GM10266 (cell line): ENCODE results near the gene ERC2.

Source experiments
- DNase-seq: peaks from one replicate; pipeline ENCODE4 v3.0.0; 2012; ENCODE audit errors: extremely low spot score
- TF ChIP-seq, protein P1 (sequence below): IDR thresholded peaks from 2 replicates; pipeline ENCODE4 v1.5.1; 2012; ENCODE audit warnings: mild to moderate bottlenecking, low read depth; ENCODE audit not compliant: control insufficient read depth, insufficient read depth; ENCODE audit errors: missing control alignments

Gene ERC2

DNA sequence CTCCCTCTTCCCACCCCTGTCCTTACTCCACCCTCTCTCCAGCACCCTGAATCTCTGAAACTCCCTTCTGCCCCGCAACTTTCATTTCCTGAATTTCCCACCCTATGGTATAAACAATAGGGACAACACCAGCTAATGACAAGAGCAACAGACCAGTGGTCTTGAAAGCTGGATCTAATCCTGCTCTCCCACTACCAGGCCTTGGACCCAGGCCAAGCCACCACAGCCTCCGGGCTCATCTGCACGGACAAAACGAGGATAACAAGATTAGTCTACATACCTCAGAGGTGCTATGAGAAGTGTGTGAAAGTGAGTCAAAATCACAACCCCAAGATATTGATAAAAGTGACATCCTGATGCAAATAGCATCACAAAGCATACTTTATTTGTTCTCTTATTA is 128.6 kb downstream of the ERC2 start:
- TF ChIP-seq, protein P1, sequence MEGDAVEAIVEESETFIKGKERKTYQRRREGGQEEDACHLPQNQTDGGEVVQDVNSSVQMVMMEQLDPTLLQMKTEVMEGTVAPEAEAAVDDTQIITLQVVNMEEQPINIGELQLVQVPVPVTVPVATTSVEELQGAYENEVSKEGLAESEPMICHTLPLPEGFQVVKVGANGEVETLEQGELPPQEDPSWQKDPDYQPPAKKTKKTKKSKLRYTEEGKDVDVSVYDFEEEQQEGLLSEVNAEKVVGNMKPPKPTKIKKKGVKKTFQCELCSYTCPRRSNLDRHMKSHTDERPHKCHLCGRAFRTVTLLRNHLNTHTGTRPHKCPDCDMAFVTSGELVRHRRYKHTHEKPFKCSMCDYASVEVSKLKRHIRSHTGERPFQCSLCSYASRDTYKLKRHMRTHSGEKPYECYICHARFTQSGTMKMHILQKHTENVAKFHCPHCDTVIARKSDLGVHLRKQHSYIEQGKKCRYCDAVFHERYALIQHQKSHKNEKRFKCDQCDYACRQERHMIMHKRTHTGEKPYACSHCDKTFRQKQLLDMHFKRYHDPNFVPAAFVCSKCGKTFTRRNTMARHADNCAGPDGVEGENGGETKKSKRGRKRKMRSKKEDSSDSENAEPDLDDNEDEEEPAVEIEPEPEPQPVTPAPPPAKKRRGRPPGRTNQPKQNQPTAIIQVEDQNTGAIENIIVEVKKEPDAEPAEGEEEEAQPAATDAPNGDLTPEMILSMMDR = no peak
- DNase-seq = no peak

DNA sequence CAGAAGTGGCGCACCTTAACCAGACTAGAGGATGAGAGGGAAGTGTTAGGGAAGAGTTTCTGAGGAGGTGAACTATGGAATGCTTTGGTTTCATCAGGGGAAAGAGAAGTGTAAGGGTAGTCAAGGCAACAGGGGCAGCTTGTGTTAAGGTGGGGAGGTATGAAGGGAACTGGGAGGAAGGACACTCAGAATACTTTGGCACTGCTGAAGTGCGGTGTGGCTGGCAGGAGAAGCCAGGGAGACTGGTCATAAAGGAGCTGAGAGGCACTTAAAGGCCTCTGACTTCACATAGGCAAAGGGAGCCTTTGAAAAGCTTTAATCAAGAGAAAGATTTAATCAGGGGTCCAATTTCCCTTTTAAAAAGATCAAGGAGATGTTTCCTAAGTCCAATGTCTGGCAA is 129.0 kb downstream of the ERC2 start:
- TF ChIP-seq, protein P1 = no peak
- no peak for DNase-seq

DNA sequence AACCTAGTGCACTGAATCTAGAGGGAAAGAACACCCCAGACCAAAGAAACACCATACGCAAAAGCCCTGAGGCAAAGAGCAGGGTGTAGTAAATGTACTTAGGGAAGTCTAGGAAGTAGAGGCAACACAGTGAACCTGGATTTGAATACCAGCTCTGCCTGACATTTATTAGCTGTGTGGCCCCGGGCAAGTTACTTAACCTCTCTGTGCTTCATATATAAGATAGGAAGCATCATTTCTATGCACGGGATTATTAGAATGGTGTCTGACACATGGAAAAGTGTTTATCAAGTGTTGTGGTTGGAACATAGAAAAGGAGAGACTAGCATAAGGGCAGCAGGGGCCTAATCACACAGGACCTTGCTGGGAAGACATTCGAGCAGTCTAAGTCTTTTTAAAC is 132.2 kb downstream of the ERC2 start:
- no peak for DNase-seq
- TF ChIP-seq, protein P1 = no peak

DNA sequence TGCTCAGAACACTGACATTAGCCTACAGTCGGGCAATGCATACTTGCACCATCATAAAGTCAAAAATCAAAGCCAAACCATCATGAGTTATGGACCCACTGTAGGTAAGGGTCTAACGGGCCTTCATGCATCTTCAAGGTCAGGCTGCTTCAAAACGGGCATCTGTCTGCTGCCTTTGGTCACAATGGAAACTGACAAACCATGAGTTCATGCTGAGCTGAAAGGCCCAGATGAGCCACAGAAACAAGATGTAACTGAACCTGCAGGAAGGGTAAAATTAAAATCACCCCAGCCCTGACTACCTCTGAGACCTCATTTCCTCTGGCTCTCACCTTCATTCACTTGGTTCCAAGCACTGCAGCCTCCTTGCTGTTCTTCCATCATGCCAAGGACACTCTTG is 143.8 kb downstream of the ERC2 start:
- TF ChIP-seq, protein P1 = no peak
- DNase-seq = no peak

DNA sequence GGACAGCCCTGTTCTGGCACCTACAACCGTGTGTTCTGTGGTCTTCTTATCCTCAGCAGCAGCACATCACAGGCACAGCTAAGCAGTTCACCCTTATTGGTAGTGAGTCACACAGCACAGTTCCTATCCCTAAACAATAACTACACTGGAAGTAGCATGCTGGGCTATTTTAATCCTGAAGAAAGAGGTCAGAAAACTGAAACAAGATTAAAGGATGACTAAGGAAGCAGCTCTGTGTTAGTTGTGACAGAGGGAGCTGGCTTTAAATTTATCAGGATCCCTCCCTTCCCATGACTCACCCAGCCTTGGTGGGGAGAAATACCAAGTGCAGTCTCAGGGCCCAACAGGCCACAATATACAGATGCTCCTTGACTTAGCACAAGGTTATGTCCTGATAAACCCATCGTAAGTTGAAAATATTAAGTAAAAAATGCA is 144.3 kb downstream of the ERC2 start:
- TF ChIP-seq, protein P1 = no peak

DNA sequence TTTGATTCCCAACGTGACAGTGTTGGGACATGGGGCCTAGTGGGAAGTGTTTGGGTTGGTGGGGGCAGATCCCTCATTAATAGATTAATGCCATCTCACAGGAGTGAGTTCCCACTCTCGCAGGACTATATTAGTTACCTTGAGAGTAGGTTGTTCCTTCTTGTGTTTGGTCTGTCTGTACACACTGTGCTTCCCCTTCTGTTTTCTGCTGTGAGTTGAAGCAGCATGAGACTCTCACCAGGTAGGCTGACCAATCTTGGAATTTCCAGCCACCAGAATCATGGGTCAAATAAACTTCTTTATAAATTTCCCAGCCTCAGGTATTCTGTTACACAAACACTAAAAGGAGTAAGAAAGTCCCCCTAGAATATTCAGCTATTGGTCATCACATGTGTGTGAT is 145.4 kb downstream of the ERC2 start:
- no peak for DNase-seq
- TF ChIP-seq, protein P1 = no peak

More for the DNA sequence above, 144.3 kb downstream of the ERC2 start:
- no peak for DNase-seq

DNA sequence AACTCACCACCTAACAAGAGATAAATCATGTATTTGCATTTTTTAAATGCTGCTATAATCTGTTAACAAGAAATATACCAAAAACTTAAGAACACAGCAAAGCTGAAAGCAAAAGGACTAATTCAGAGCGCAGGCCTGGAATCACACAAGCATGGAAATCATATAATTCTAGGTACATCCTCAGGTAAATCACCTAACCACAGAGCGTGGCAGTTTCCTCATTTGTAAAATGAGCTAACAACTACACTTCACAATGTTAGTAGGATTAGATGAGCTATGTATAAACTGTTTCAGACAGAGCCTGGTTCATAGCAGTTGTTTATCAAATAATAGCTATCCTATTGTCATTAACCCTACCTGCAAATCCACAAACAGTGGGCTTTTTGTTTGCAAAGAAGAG is 146.4 kb downstream of the ERC2 start:
- TF ChIP-seq, protein P1 = no peak
- no peak for DNase-seq
